ENCODE data around the gene LRMDA.

DNA sequence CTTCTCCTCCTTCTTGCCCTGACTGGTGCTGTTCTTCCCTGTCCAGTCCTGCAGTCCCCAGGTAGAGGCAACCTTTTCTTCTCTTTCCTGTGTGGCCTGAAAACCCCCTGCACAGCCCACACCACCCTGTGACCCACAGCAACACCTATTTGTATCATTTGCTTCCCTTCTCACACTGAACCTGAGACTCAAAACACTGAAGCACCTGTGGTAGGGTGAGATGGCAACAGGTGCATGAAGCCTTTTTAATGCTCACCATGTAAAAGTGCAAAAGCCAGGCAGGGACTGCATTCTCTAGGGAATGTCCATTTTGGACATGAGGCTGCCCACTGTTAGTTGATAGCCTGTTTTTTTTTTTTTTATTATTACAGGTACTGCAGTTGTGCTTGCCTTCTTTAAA, 71.4 kb downstream of the LRMDA start:
- no peak for TF ChIP-seq EZH2phosphoT487 (IDR thresholded peaks at IDR 0.05)
- TF ChIP-seq, protein P1, sequence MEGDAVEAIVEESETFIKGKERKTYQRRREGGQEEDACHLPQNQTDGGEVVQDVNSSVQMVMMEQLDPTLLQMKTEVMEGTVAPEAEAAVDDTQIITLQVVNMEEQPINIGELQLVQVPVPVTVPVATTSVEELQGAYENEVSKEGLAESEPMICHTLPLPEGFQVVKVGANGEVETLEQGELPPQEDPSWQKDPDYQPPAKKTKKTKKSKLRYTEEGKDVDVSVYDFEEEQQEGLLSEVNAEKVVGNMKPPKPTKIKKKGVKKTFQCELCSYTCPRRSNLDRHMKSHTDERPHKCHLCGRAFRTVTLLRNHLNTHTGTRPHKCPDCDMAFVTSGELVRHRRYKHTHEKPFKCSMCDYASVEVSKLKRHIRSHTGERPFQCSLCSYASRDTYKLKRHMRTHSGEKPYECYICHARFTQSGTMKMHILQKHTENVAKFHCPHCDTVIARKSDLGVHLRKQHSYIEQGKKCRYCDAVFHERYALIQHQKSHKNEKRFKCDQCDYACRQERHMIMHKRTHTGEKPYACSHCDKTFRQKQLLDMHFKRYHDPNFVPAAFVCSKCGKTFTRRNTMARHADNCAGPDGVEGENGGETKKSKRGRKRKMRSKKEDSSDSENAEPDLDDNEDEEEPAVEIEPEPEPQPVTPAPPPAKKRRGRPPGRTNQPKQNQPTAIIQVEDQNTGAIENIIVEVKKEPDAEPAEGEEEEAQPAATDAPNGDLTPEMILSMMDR (IDR thresholded peaks at IDR 0.05), result no peak
- no peak for TF ChIP-seq EZH2 (IDR thresholded peaks at IDR 0.05)

Data from neural progenitor cell (in vitro differentiated cells).